GM12874 (cell line): ENCODE measurements around the gene ALX3.

Source experiments
- TF ChIP-seq, protein P1 (sequence below): IDR thresholded peaks from 2 replicates; pipeline ENCODE4 v1.5.1; 2011; ENCODE audit warnings: low read depth, mild to moderate bottlenecking, control low read depth, low read length, moderate library complexity; ENCODE audit not compliant: insufficient read depth

The ALX3 gene

DNA sequence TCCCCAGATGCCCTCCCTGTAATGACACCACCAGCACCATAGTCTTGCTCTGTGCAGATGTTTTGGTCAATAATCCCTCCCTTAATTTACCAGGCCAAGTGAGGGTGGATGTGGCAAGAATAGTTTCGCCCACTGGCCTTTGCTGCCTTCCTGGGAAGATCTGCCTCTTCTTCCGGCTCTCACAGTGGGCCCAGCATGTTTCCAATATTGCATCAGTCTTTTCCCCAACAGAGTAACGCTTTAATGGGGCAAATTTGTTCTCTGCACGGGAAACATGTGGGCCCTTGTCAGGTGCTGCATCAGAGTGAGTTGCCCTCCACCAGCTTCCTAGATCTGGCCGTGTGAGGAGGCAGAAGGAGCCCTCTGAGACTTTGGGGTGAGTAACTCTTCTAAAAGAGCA lies 12.0 kb upstream of the ALX3 start:
- TF ChIP-seq, protein P1, sequence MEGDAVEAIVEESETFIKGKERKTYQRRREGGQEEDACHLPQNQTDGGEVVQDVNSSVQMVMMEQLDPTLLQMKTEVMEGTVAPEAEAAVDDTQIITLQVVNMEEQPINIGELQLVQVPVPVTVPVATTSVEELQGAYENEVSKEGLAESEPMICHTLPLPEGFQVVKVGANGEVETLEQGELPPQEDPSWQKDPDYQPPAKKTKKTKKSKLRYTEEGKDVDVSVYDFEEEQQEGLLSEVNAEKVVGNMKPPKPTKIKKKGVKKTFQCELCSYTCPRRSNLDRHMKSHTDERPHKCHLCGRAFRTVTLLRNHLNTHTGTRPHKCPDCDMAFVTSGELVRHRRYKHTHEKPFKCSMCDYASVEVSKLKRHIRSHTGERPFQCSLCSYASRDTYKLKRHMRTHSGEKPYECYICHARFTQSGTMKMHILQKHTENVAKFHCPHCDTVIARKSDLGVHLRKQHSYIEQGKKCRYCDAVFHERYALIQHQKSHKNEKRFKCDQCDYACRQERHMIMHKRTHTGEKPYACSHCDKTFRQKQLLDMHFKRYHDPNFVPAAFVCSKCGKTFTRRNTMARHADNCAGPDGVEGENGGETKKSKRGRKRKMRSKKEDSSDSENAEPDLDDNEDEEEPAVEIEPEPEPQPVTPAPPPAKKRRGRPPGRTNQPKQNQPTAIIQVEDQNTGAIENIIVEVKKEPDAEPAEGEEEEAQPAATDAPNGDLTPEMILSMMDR: no peak

DNA sequence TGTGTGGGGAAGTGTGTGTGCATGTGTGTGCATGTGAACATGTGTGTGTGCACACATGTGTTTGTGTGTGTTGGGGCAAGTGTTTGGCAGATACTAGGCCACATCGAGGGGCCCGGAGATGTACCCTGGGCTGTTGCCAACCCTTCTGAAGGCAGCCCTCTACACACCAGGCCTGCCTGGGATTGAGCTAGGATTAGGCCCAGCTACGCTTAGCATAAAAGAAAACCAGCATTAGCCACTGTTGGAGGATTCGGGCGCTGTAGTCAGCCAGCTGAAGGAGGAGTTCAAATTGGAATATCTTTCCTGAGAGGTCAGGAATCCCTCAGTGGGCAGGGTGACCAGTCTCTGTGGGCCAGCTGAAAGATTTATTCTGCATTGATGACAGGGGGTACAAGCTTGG lies 10.6 kb upstream of the ALX3 start:
- TF ChIP-seq, protein P1: no peak

DNA sequence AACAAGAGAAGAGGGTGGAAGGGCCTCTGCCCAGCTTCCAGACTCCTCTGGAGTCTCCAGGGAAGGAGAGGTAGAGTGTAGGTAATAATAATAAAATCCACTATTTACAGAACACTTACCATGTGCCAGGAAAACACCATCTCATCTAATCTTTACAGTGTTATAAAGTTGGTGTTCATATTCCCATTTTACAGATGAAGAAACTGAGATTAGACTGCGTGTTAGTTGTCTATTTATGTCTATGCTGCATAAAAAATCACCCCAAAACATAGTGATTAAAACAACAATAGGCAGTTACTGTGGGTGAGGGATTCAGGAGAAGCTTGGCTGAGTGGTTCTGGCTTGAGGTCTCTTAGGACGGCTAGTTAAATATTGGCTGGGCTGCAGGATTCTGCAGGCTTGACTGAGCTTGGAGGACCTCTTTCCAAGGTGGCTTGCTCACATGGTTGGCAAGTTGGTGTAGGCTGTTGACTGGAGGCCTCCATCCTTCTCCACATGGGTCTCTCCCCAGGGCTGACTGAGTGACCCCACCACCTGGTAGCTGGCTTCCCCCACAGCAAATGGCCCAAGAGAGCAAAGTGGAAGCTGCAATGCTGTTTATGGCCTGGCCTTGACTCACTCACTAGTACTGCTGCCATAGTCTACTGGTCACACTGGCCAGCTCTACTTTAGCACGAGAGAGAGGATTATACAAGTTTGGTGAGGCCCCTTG lies 6.5 kb upstream of the ALX3 start:
- TF ChIP-seq, protein P1: no peak

DNA sequence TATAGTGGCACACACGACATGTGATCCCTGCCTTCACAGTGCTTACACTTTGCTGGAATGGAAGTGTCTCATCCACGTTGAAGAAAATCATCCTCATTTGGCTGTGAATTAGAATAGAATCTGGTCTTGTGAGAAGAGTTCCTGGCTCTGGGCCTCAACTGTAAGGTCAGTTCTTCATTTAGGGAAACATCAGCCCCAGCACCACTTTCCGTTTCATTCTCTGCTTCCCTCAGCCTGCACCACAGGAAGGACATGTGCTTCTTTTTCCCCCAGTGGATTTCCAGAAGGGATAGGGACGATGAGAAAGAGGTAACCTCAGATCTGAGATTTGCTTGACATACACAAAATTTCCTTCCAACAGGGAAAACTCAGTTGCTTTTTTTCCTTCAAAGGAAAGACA lies 3.7 kb upstream of the ALX3 start:
- TF ChIP-seq, protein P1: no peak

DNA sequence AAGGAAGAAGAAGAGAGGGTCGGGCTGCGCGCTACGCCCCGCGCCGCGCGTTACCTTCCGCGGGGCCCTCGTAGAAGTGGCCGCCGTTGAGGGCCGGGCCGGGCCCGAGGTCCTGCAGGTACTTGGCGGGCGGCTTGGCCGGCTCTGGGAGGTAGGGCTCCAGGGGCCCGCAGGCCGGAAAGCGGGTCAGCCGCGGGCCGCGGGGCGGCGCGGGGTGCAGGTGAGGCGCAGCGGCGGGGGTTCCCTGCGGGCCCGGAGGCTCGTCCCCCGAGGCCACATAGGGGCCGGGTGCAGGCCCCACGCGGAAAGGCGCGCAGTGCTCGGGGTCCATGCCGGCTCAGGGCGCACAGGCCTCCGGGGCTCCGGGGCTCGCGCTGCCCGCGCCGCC lies 196 bp downstream of the ALX3 start:
- TF ChIP-seq, protein P1: no peak

DNA sequence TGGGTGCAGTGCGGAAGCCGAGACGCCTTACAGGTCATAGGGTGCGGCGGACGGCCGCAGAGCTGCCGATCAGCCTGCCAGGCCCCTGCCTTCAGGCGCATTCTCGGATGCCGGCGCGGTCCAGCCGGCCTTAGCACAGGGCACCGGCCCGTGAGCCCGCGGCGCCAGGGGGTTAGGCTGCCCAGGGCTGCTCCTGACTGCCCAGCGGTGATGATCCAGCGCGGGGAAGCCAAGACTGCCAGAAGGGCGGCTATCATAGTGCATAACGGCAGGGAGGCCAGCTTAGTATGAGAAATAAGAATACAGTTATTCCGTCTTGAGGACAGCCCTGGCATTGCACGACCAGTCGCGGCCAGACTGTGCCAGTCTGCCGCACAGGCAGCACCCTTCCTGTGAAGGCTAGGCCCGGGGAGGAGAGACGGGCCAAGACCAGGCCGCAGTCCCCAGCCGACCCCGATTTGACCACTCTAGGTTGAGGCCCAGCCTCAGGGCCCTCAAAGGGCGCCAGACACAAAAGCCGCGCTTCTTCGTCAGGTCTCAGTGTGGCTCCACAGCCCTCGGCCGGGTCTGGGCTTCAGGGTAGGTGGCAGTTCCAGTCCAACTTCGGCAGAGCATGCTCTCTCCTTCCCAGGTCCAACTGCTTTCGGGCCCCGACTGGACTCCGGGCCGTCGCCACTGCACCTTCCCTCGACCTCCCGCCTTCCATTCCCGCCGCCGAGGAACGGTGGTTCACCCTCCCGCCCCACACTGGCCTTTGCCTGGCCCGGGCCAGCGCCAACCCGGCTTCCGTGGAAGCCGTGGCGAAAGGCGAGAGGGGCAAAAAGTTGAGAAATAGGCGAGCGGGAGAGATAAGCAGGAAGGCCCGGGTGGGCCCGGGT lies 829 bp downstream of the ALX3 start:
- TF ChIP-seq, protein P1: no peak

DNA sequence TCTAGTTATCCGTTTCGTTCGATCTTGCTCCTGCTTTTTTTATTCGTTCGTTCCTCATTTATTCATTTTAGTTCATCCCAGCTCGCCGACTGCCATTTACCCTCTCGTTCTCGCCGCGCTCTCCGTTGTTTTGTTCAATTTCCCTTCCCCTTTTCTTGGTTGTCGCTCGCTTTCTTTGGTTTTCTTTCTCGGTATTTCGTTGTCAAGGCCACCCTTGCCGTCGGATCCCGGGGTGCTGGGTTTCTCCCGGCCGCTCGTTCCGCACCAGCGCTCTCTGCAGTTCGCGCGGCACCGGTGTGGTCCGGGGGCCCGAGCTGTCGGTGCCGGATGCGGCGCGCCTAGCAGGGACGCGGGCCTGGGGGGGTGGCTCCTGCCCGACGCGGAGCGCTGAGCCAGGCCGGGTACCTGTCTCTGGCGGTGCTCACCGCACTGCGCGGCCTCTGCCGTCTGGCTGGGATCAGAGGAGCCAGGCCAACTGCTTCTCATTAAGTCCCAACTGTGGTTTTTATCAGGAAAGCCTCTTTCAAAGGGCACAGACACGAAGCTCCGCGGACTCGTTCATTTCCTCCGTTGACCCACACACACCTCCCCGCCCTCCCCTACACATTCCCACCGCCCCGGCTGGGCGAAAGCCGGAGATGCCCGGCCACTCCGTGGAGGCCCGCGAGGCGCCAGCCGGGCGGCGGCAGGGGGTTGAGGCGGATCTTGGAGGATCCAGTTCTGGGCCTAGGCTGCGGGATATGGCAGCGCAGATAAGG lies 1.6 kb downstream of the ALX3 start:
- TF ChIP-seq, protein P1: no peak
